ENCODE measurements around the gene LRRC28.

The LRRC28 gene

DNA sequence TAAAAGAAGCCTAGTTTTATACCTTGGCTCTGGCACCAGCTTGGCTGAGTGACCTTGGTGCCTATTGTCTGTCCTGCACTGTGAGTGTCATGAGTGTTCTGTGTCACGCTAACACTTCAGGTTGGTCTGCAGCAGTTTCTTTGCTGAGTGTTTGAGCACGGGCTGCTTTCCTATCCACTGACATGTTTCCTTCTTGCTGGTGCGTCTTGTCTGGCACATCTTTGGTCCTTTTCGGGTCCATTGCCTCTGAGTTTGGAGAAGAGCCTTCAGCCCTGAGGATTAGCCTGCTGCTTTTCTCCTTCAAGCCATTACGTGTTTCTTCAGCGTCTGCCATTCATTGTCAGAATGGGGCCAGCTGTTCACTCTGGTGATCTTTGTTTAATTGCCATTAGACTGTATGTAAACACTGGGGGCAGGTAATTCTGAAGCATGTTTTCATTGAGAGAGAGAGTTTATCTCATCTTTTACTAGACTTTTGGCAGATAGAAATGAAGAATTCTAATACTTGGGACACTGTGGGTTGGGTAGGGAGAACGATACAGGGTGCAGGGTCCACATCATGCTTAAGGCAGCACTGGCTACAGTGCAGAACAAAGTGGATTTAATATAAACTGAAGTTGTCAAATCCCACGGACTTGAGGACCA, 55.5 kb downstream of the LRRC28 start:
- no peak overlapping the region for H3K4me3 ChIP-seq (ENCODE audit: low read depth, low read length)
- in situ Hi-C loops (cut with HindIII; ENCODE audit: low sequenced_read_pairs) = no loop called here
- TF ChIP-seq, protein P1, sequence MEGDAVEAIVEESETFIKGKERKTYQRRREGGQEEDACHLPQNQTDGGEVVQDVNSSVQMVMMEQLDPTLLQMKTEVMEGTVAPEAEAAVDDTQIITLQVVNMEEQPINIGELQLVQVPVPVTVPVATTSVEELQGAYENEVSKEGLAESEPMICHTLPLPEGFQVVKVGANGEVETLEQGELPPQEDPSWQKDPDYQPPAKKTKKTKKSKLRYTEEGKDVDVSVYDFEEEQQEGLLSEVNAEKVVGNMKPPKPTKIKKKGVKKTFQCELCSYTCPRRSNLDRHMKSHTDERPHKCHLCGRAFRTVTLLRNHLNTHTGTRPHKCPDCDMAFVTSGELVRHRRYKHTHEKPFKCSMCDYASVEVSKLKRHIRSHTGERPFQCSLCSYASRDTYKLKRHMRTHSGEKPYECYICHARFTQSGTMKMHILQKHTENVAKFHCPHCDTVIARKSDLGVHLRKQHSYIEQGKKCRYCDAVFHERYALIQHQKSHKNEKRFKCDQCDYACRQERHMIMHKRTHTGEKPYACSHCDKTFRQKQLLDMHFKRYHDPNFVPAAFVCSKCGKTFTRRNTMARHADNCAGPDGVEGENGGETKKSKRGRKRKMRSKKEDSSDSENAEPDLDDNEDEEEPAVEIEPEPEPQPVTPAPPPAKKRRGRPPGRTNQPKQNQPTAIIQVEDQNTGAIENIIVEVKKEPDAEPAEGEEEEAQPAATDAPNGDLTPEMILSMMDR (IDR thresholded peaks at IDR 0.05; ENCODE audit: low read depth, low read length) = no peak
- no peak for DNase-seq (ENCODE audit: low read depth, low spot score)

DNA sequence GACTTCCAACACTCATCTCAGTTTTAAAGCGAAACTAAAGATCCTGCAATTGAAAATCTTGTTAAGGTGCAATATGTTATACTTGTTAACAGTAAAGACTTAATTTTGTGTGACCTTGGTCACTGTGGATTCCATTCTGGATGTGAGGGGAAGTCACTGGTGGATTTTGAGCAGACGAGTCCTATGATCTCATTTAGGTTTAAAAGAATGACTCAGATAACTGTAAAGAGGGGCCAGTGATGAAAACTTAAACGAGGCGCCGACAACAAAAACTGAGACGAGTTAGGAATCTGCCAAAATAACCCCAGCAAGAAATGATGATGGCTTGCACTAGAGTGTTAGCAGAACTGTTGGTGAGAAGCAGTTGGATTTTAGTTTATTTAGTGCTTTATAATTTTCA, 56.5 kb downstream of the LRRC28 start:
- in situ Hi-C loops (cut with HindIII; ENCODE audit: low sequenced_read_pairs) = no loop called here
- no peak overlapping the region for H3K4me3 ChIP-seq (ENCODE audit: low read depth, low read length)
- TF ChIP-seq, protein P1 (IDR thresholded peaks at IDR 0.05; ENCODE audit: low read depth, low read length) = no peak
- DNase-seq (ENCODE audit: low read depth, low spot score) = no peak

DNA sequence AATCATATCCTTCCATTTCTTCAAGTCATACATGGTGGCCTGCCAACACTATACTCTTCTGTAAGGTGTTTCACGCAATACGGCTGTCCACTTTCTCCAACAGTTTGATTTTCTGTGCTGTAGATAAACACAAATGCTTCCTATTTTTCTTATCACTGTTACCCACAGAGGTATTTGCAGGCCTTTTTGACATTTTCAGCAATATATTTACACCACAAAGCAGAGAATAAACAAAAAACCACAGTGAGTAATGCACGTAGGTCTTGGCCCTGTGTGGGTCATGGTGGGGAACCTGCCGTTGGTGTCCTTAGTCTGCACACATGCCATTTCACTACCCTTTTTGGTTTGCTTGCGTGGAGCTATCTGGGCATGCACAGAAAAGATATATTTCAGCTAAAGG, 59.5 kb downstream of the LRRC28 start:
- no peak for DNase-seq (ENCODE audit: low read depth, low spot score)
- TF ChIP-seq, protein P1 (IDR thresholded peaks at IDR 0.05; ENCODE audit: low read depth, low read length) = no peak
- H3K4me3 ChIP-seq (ENCODE audit: low read depth, low read length) = no peak overlapping the region
- in situ Hi-C loops (cut with HindIII; ENCODE audit: low sequenced_read_pairs) = no loop called here

DNA sequence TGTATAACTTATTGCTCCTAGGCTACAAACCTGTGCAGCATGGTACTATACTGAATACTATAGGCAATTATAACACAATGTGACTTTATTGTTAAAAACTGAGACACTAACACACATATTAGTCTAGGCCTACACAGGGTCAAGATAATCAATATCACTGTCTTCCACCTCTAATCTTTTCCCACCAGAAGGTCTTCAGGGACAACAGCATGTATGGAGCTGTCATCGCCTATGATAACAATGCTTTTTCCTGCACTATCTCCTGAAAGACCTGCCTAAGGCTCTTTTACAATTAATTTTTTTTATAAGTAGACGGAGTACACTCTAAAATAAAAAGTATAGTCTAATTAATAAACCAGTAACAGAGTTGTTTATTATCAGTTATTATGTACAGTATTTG, 60.9 kb downstream of the LRRC28 start:
- DNase-seq (ENCODE audit: low read depth, low spot score) = no peak
- in situ Hi-C loops (cut with HindIII; ENCODE audit: low sequenced_read_pairs) = no loop called here
- H3K4me3 ChIP-seq (ENCODE audit: low read depth, low read length) = no peak overlapping the region
- TF ChIP-seq, protein P1 (IDR thresholded peaks at IDR 0.05; ENCODE audit: low read depth, low read length) = no peak

DNA sequence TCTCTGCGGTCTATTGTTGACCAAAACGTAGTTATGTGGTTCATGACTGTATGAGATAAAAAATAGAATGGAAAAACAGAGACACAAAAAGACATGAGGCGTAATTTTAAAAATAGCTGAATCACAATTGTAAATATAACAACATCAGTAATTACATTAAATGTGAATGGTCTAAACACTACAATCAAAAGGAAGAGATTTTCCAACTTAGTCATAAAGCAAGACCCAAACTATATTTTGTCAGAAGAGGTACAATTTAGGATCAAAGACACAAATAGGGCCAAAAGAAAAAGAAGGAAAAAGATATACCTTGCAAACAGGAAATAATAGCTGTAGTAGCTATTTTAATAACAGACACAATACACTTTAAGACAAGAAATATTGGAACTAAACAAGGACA, 61.5 kb downstream of the LRRC28 start:
- in situ Hi-C loops (cut with HindIII; ENCODE audit: low sequenced_read_pairs) = no loop called here
- H3K4me3 ChIP-seq (ENCODE audit: low read depth, low read length) = no peak overlapping the region
- DNase-seq (ENCODE audit: low read depth, low spot score) = no peak
- TF ChIP-seq, protein P1 (IDR thresholded peaks at IDR 0.05; ENCODE audit: low read depth, low read length) = no peak

DNA sequence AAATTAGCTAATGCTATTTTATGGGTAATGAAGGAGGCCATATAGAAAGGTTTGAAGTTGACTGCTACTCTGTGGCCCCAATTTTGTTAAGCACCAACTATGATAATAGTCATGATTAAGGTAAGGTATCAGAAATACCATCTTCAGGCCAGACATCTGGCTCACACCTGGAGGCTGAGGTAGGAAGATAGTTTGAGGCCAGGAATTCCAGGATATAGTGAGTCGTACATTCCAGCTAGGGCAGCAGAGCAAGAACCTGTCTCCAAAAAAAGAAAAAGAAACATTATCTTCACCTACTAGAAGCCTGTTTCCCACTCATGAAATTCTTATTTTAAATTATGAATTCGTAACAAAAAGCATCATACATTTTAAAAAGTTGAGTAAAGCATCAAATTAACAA, 64.4 kb downstream of the LRRC28 start:
- in situ Hi-C loops (cut with HindIII; ENCODE audit: low sequenced_read_pairs) = no loop called here
- H3K4me3 ChIP-seq (ENCODE audit: low read depth, low read length) = no peak overlapping the region
- DNase-seq (ENCODE audit: low read depth, low spot score) = no peak
- TF ChIP-seq, protein P1 (IDR thresholded peaks at IDR 0.05; ENCODE audit: low read depth, low read length) = no peak
